Stimulated activated CD4-positive, alpha-beta T cell treated with anti-CD3 and anti-CD28 coated beads, Interleukin-2, amount 100 ng/mL, for 24 hours (primary cell): ENCODE measurements around the gene NT5C3A.
"Not testable (repeated sequence)": the region's sequence is repeated elsewhere in the genome, so short reads cannot be mapped to it uniquely, and the experiment has no call there.

Source experiments
- DNase-seq, 2 donors: peaks; one replicate each; pipeline ENCODE4 v3.0.0-alpha.2; 2020

NT5C3A gene

DNA sequence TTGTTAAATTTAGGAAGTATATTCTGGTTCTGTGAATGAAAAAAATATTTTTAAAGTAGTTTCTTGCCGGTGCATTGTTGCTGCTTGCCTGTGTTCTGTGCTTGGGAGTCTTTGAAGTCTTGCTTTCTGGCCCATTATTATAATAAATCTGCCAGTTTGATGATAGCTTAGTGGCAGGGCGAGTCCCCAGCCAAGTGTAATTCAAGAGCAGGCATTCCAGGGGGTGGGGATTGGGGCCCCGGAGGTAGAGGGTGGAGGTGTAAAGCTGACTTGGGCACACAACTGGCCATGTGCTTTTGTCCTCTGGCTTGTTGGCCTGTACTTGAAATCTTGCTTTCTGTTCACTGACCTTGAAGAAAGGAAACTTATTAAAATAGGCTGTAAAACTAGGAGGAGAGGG lies 90.6 kb downstream of the NT5C3A start:
- not testable (repeated sequence) for DNase-seq

GRCh38 chr7:32967268-32967582 lies 95.4 kb downstream of the NT5C3A start:
- DNase-seq, result not testable (repeated sequence)

GRCh38 chr7:32966489-32967267 lies 95.9 kb downstream of the NT5C3A start:
- not testable (repeated sequence) for DNase-seq

DNA sequence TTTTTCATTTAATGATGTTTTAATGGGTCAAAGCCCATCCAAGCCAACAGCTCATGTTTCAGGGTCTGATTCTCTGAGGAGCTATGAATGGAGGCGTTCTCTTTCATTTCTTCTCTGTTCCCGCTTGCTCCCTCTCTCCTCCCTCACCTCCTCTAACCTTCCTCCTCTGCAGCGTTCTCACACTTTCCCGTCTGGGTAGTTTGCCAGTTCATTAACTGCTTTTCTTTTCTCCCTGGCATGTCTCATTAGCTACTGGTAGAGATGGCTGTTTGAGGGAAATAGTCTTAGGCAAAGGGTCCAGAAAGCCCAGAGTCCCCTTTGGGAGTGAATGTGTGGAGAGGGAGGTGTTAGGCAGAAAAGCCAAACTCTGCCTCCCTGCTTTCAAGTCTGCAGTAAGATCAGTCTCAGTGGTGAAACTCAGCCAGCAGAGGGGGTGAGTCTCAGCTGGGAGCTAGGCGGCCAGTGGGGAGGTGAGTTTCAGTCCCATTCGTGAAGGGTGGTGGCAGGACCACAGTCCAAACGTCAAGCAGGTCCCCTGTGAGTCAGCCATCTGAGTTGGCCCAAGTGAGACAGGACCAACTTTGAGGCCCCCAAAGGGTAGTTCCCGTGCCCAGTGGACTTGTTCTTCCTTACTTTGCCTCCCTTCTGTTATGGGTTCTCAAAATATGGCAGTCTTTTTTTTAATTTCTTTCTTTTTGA lies 98.0 kb downstream of the NT5C3A start:
- not testable (repeated sequence) for DNase-seq
